ENCODE results near the gene DNAH10. TPM values are rescaled to one million over a fixed set of nuclear protein-coding genes. Genes with fewer than 3 reads are reported as not detected.

DNAH10 gene
- total and polyA plus RNA-seq, 2 of the 4 experiments (the other 2 are of a cell fraction): 0.18 to 0.22 TPM

GRCh38 chr12:123900871-123901376 lies 138.8 kb downstream of the DNAH10 start:
- 28% methylated on average over 5 of the region's 9 CpGs; no CpG with 5 or more reads in 1 of the 2 experiments for WGBS, 2 experiments (ENCODE audit: extremely low coverage in 2 of 2, insufficient read length in 1 of 2)
- in situ Hi-C loops (cut with MboI; ENCODE audit: low sequenced_read_pairs) (loop anchor here (5.0 kb wide), 1 partner anchor 76 kb away; no protein-coding TSS in a partner anchor), dilution Hi-C loops (cut with HindIII; ENCODE audit: low sequenced_read_pairs, unreplicated experiment) (no loop called here), intact Hi-C loops (cut with micrococcal nuclease) (no loop called here)
- H4K91ac ChIP-seq (ENCODE audit: insufficient read depth, low read depth, low read length): no peak overlapping the region
- no peak overlapping the region for H2BK15ac ChIP-seq (ENCODE audit: low read depth, low read length)
- POLR2A ChIA-PET (ENCODE audit: unreplicated experiment): no interaction called here
- CTCF ChIA-PET: no interaction called here
- no peak overlapping the region for H3K14ac ChIP-seq (replicated peaks; ENCODE audit: low read depth, low read length)
- no peaks in the 10 kb centered on the region; the same call in 1 of the 2 replicates for H3K27me3 ChIP-seq (ENCODE audit: control insufficient read depth, insufficient read depth, low read length)
- H3K4ac ChIP-seq (ENCODE audit: low read depth, low read length): no peak overlapping the region
- H3K27ac ChIP-seq (ENCODE audit: insufficient read depth, low read length): no peak overlapping the region
- TF ChIP-seq USF2 (IDR thresholded peaks at IDR 0.05; ENCODE audit: low read depth, low read length): peak; percentile 75
- TF ChIP-seq RAD21 (IDR thresholded peaks at IDR 0.05; ENCODE audit: low read length): no peak
- DNase-seq: peak; percentile 44
- no peaks in the 10 kb centered on the region for H3K9me3 ChIP-seq (ENCODE audit: control insufficient read depth, insufficient read depth, low read length)
- no peaks in the 10 kb centered on the region for H3K79me1 ChIP-seq (ENCODE audit: low read depth in 1 of 2, low read length in 2 of 2)
- H3K9me1 ChIP-seq (ENCODE audit: insufficient read depth, low read length): no peaks in the 10 kb centered on the region; the same call in 1 of the 2 replicates
- H3K56ac ChIP-seq (ENCODE audit: extremely low read depth, insufficient read depth, low read length): no peak overlapping the region
- H3K4me2 ChIP-seq (ENCODE audit: low read depth, low read length): no peak overlapping the region
- H2BK20ac ChIP-seq (ENCODE audit: low read depth, low read length): no peak overlapping the region
- H3K4me3 ChIP-seq (ENCODE audit: insufficient read depth, low read depth, low read length): no peak overlapping the region
- H2BK5ac ChIP-seq (ENCODE audit: low read depth, low read length, poor library complexity, severe bottlenecking): no peak overlapping the region
- H4K20me1 ChIP-seq (ENCODE audit: insufficient read depth, low read length): no peaks in the 10 kb centered on the region
- no peak overlapping the region for H4K5ac ChIP-seq (ENCODE audit: low read depth, low read length)
- peak overlapping the region; percentile 38 for H2AK9ac ChIP-seq (replicated peaks; ENCODE audit: low read depth, low read length, poor library complexity)
- peak; percentile 78 for ATAC-seq (ENCODE audit: low read depth)
- H2AFZ ChIP-seq (replicated peaks; ENCODE audit: low read length, poor library complexity): peak overlapping the region; percentile 85
- H3K4me1 ChIP-seq (ENCODE audit: control insufficient read depth, insufficient read depth, low read length): peaks cover 5% of the 10 kb centered on the region
- no peak overlapping the region for H2AK5ac ChIP-seq (ENCODE audit: low read depth, low read length)
- H3K18ac ChIP-seq (ENCODE audit: low read depth, low read length): no peak overlapping the region
- no peak overlapping the region for H2BK120ac ChIP-seq (ENCODE audit: low read depth, low read length)
- H3K36me3 ChIP-seq (ENCODE audit: control insufficient read depth, insufficient read depth, low read length): no peaks in the 10 kb centered on the region
- no peak overlapping the region for H3K9ac ChIP-seq (ENCODE audit: low read depth, low read length)
- no peak overlapping the region for H4K8ac ChIP-seq (ENCODE audit: low read depth in 2 of 2, low read length in 2 of 2)
- BruUV-seq (replicated peaks): no TSS peak
- no peak overlapping the region for H3K23ac ChIP-seq (ENCODE audit: low read depth, low read length)
